CD4-positive, CD25-positive, alpha-beta regulatory T cell (primary cell): ENCODE data around the gene TUBA8. TPM values are rescaled to one million over a fixed set of nuclear protein-coding genes. Genes with fewer than 3 reads are reported as not detected.
A peak's percentile ranks its signal among the peaks of the same experiment; 100 is the strongest.
"Not testable (repeated sequence)": the region's sequence is repeated elsewhere in the genome, so short reads cannot be mapped to it uniquely, and the experiment has no call there.

Experiments
- ATAC-seq, 2 donors: fragments of 150-1000 bp; cut with Tn5 transposase; one replicate each; pipeline ENCODE4 v1.10.0; 2021; ENCODE audit warnings: low read depth in 2 of 2, moderate number of reproducible peaks in 2 of 2, moderate library complexity in 1 of 2
- DNase-seq, 3 donors: peaks; one replicate each; pipeline versions ENCODE4 v3.0.0 to v3.0.0-alpha.2; 2012 to 2022; ENCODE audit warnings: mixed read lengths in 1 of 3
- H3K27ac ChIP-seq: one replicate; pipeline ENCODE4 v1.7.0; 2013; ENCODE audit warnings: mild to moderate bottlenecking, low read length; ENCODE audit not compliant: insufficient read depth, poor library complexity, severe bottlenecking
- H3K27me3 ChIP-seq: one replicate; pipeline ENCODE4 v1.7.0; 2013; ENCODE audit warnings: low read length; ENCODE audit not compliant: control insufficient read depth, insufficient read depth
- H3K36me3 ChIP-seq: one replicate; pipeline ENCODE4 v1.7.0; 2013; ENCODE audit warnings: mild to moderate bottlenecking, low read length, moderate library complexity; ENCODE audit not compliant: control insufficient read depth, insufficient read depth
- H3K4me1 ChIP-seq: 2 replicates; pipeline ENCODE4 v1.7.0; 2013; ENCODE audit warnings: mild to moderate bottlenecking, low read length; ENCODE audit not compliant: insufficient read depth, control insufficient read depth, poor library complexity, severe bottlenecking
- H3K4me3 ChIP-seq: one replicate; pipeline ENCODE4 v1.7.0; 2013; ENCODE audit warnings: low read depth, mild to moderate bottlenecking, low read length, moderate library complexity
- H3K9me3 ChIP-seq, 2 experiments: 1 replicate in 1 of 2; 2 replicates in 1 of 2; pipeline ENCODE4 v1.7.0; 2013; ENCODE audit warnings: low read length in 2 of 2, mild to moderate bottlenecking in 1 of 2, moderate library complexity in 1 of 2; ENCODE audit not compliant: control insufficient read depth in 2 of 2
- H3K27ac Mint-ChIP-seq, 3 donors: one replicate each; pipeline ENCODE4 v1.8.0; 2020 to 2022; ENCODE audit warnings: mild to moderate bottlenecking in 3 of 3, mixed read lengths in 3 of 3, moderate library complexity in 2 of 3
- H3K27me3 Mint-ChIP-seq: one replicate; pipeline ENCODE4 v1.8.0; 2022; ENCODE audit warnings: mild to moderate bottlenecking, mixed read lengths
- H3K36me3 Mint-ChIP-seq: one replicate; pipeline ENCODE4 v1.8.0; 2020; ENCODE audit warnings: mixed read lengths
- H3K4me1 Mint-ChIP-seq, 4 donors: one replicate each; pipeline ENCODE4 v1.8.0; 2020 to 2022; ENCODE audit warnings: mixed read lengths in 4 of 4, mild to moderate bottlenecking in 1 of 4
- H3K4me3 Mint-ChIP-seq, 4 donors: one replicate each; pipeline ENCODE4 v1.8.0; 2020 to 2022; ENCODE audit warnings: mild to moderate bottlenecking in 4 of 4, mixed read lengths in 4 of 4, moderate library complexity in 3 of 4
- H3K9me3 Mint-ChIP-seq, 7 donors: one replicate each; pipeline ENCODE4 v1.8.0; 2020 to 2022; ENCODE audit warnings: mixed read lengths in 7 of 7, mild to moderate bottlenecking in 3 of 7, moderate library complexity in 2 of 7
- polyA plus RNA-seq, 4 donors: library from polyadenylated mRNA; unstranded; fragments of 300-500 nt; fragmentation: Illumina TruSeq; gene quantifications; one replicate each; pipeline ENCODE4 v1.2.3, GENCODE V29; 2021
- total RNA-seq: library from RNA; stranded (reverse); gene quantifications from one replicate; pipeline ENCODE4 v1.2.3, GENCODE V29; 2022

The TUBA8 gene
- total and polyA plus RNA-seq, 5 donors from 2014 or later = 0.15 to 2.3 (median 0.30) TPM

DNA sequence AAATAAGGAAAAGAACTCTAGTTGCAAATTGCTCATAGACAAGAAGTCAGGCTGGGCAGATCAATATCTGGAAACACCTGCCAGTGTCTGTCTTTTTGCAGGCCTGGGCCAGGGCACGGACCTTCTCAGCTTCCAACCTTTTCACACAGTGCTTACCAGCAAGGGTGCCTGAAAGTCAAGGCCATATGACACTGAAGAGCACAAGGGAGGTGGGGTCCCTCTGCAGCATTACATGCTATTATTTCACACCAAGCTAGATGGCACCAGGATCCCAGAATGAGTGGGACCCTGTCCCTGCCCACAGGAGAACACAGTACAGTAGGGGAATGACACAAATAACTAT lies 38.7 kb upstream of the TUBA8 start:
- Histone ChIP-seq H3K36me3 (no peaks in the 10 kb centered on the region), H3K27ac (no peak overlapping the region), H3K4me1 (peaks cover 9% of the 10 kb centered on the region), H3K4me3 (no peak overlapping the region), H3K27me3 (peaks cover 8% of the 10 kb centered on the region), H3K9me3 (no peaks in the 10 kb centered on the region)
- Mint-ChIP-seq H3K36me3 (no peaks in the 10 kb centered on the region), H3K9me3 (peaks cover 0 to 2% (median 0%) of the 10 kb centered on the region in 7 donors), H3K4me3 (peak overlapping the region in 1 of 4 donors; percentile 37), H3K27ac (no peak overlapping the region), H3K27me3 (peaks cover 26% of the 10 kb centered on the region), H3K4me1 (peaks cover 0 to 10% (median 8%) of the 10 kb centered on the region in 4 donors)
- ATAC-seq (no peak), DNase-seq (no peak)

DNA sequence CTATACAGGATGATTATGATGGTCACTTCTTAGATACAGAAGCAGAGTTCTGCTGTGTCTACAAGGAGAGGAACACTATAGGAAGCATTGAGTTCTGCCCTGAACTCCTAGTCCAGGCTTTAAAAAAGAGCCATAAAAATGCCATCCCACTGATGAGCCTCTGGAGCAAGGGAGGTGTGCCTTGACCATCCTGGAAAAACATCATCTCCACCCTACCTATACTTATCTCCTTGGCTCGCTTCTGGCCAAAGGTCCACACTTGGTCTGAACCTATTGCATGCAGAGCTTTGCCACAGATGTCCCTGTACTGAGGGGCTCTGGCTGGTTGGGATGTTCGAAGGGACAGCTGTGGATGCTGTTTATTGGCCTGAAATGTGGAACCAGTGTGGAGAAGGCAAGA lies 37.1 kb upstream of the TUBA8 start:
- H3K9me3 ChIP-seq = no peaks in the 10 kb centered on the region
- no peak overlapping the region for H3K27ac ChIP-seq
- DNase-seq (no peak), ATAC-seq (no peak)
- peaks cover 1% of the 10 kb centered on the region for H3K27me3 ChIP-seq
- H3K36me3 ChIP-seq = no peaks in the 10 kb centered on the region
- peaks cover 12% of the 10 kb centered on the region for H3K27me3 Mint-ChIP-seq
- H3K4me3 Mint-ChIP-seq = peak overlapping the region in 1 of 4 donors; percentile 34
- H3K27ac Mint-ChIP-seq = no peak overlapping the region
- H3K4me1 ChIP-seq = peaks cover 20% of the 10 kb centered on the region
- H3K9me3 Mint-ChIP-seq = no peaks in the 10 kb centered on the region
- peaks cover 0 to 21% (median 15%) of the 10 kb centered on the region in 4 donors for H3K4me1 Mint-ChIP-seq
- no peak overlapping the region for H3K4me3 ChIP-seq
- no peaks in the 10 kb centered on the region for H3K36me3 Mint-ChIP-seq

DNA sequence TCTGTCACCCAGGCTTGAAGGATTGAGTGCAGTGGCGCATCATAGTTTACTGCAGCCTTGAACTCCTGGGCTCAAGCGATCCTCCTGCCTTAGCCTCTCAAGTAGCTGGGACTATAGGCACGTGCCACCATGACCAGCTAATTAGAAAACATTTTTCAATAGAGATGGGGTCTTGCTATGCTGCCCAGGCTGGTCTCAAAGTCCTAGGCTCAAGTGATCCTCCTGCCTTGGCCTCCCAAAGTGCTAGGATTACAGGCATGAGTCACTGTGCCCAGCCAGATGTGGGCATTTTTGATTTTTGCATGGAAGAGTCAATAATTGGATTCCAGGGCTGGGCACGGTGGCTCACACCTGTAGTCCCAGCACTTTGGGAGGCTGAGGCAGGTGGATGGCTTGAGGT lies 36.7 kb upstream of the TUBA8 start:
- Mint-ChIP-seq H3K4me3 (peak overlapping the region in 1 of 4 donors; percentile 34), H3K4me1 (peaks cover 0 to 26% (median 18%) of the 10 kb centered on the region in 4 donors)

DNA sequence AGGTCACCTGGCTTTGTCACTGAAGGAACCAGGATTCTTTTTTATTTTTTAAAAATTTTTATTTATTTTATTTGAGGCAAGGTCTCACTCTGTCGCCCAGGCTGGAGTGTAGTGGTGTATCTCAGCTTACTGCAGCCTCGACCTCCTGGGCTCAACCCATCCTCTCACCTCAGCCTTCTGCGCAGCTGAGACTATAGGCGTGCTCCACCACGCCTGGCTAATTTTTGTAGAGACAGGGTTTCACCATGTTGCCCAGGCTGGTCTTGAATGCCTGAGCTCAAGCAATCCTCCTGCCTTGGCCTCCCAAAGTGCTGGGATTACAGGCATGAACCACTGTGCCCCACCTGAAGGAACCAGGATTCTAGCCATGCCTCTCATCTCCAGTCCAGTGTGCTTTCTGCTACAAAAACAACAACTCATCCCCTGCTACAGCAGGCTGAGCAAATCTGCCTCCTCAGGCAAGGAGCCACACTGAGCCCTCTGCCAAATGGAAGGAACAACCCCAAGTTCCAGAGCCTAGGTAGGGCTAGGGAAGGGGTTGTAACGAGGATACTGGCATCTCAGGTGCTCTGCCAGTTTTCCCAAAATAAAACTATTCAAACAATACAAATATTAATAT lies 35.4 kb upstream of the TUBA8 start:
- Histone ChIP-seq H3K36me3 (peaks cover 8% of the 10 kb centered on the region), H3K4me1 (peaks cover 31% of the 10 kb centered on the region), H3K9me3 (no peaks in the 10 kb centered on the region), H3K27ac (no peak overlapping the region), H3K4me3 (no peak overlapping the region), H3K27me3 (no peaks in the 10 kb centered on the region)
- Mint-ChIP-seq H3K4me1 (peaks cover 0 to 34% (median 27%) of the 10 kb centered on the region in 4 donors), H3K36me3 (peaks cover 8% of the 10 kb centered on the region), H3K4me3 (no peak overlapping the region), H3K9me3 (no peaks in the 10 kb centered on the region), H3K27me3 (peaks cover 4% of the 10 kb centered on the region), H3K27ac (peak overlapping the region in 1 of 3 donors; percentile 99)
- no peak for DNase-seq
- no peak for ATAC-seq

More for the DNA sequence above, 36.7 kb upstream of the TUBA8 start:
- H3K9me3 ChIP-seq, H3K36me3 ChIP-seq, ATAC-seq, H3K36me3 Mint-ChIP-seq, H3K27ac ChIP-seq, DNase-seq, H3K27me3 Mint-ChIP-seq, H3K9me3 Mint-ChIP-seq, H3K27me3 ChIP-seq, H3K4me3 ChIP-seq: not testable (repeated sequence)
- peaks cover 24% of the 10 kb centered on the region for H3K4me1 ChIP-seq
- peak overlapping the region in 1 of 3 donors; percentile 34 for H3K27ac Mint-ChIP-seq

GRCh38 chr22:18075720-18076497 lies 34.7 kb upstream of the TUBA8 start:
- H3K9me3 Mint-ChIP-seq = peaks cover 0 to 2% (median 0%) of the 10 kb centered on the region in 7 donors
- peaks cover 0 to 39% (median 31%) of the 10 kb centered on the region in 4 donors for H3K4me1 Mint-ChIP-seq
- H3K27ac Mint-ChIP-seq = peak overlapping the region in 2 of 3 donors; percentile 57 to 99
- H3K4me3 ChIP-seq = peak overlapping the region; percentile 100
- peaks cover 4% of the 10 kb centered on the region for H3K27me3 Mint-ChIP-seq
- H3K4me1 ChIP-seq = peaks cover 31% of the 10 kb centered on the region
- H3K36me3 ChIP-seq = peaks cover 14% of the 10 kb centered on the region
- no peaks in the 10 kb centered on the region for H3K27me3 ChIP-seq
- H3K27ac ChIP-seq = peak overlapping the region; percentile 53
- no peaks in the 10 kb centered on the region for H3K9me3 ChIP-seq
- H3K4me3 Mint-ChIP-seq = peak overlapping the region; percentile 54 to 94 (median 83)
- DNase-seq (peak; percentile 34 to 75 (median 71)), ATAC-seq (no peak)
- H3K36me3 Mint-ChIP-seq = peaks cover 14% of the 10 kb centered on the region

GRCh38 chr22:18077087-18077638 lies 33.4 kb upstream of the TUBA8 start:
- no peaks in the 10 kb centered on the region for H3K9me3 ChIP-seq
- H3K4me3 Mint-ChIP-seq = peak overlapping the region; percentile 93 to 97 (median 94)
- peaks cover 26% of the 10 kb centered on the region for H3K36me3 ChIP-seq
- peak overlapping the region; percentile 100 for H3K4me3 ChIP-seq
- H3K27me3 ChIP-seq = no peaks in the 10 kb centered on the region
- H3K27ac Mint-ChIP-seq = peak overlapping the region; percentile 98 to 99 (median 99)
- H3K4me1 Mint-ChIP-seq = peaks cover 4 to 49% (median 41%) of the 10 kb centered on the region in 4 donors
- no peaks in the 10 kb centered on the region for H3K27me3 Mint-ChIP-seq
- DNase-seq (no peak), ATAC-seq (no peak)
- H3K9me3 Mint-ChIP-seq = peaks cover 0 to 3% (median 0%) of the 10 kb centered on the region in 7 donors
- peaks cover 25% of the 10 kb centered on the region for H3K36me3 Mint-ChIP-seq
- peak overlapping the region; percentile 87 for H3K27ac ChIP-seq
- H3K4me1 ChIP-seq = peaks cover 31% of the 10 kb centered on the region

DNA sequence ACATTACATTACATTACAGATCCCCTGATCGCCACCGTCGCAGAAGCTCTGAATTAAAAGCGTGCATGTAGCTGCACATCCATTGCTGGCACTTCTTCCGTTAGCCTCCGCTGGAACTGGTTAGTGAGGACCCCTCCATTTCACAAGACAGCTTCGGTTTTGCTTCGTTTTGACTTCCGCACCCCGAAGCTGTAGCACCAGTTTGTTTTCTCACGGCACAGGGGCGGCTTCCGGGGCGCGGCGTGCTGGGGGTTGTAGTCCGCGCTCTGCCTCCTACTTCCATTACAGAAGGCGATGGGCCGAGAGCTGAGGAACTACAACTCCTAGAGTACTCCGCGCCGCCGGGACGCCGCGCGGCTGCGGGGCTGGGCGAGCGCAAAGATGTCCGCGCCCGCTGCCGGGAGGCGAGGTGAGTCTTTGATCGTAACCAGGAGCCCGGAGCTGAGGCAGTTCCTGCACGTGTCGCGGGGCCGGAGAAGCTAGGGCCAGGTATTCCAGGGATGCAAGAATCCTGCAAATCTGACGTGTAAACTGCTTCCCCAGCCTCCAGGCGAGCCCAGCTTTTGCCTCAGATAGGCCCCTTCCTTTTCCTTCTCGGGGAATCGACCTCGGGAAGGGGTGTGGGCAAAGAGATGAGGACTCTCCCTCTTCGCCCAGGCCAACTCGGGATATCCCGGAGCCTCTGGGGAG lies 32.8 kb upstream of the TUBA8 start, which contains the start of gene PEX26:
Gene PEX26 (plus strand): TSS at position 352 of the 690 bp plus-strand sequence. CDS start 387 bp downstream, outside the sequence.
- H3K27ac Mint-ChIP-seq = peak within 1 kb of the TSS; percentile 98 to 99 (median 99)
- ATAC-seq = peak; percentile 99
- peak; percentile 94 to 99 (median 95) for DNase-seq
- Histone ChIP-seq H3K27ac (peak within 1 kb of the TSS; percentile 87), H3K27me3 (no peaks in the 10 kb centered on the region), H3K36me3 (peaks cover 32% of the 10 kb centered on the region), H3K4me1 (peaks cover 31% of the 10 kb centered on the region), H3K4me3 (peak within 1 kb of the TSS; percentile 100), H3K9me3 (no peaks in the 10 kb centered on the region)
- H3K4me3 Mint-ChIP-seq = peak within 1 kb of the TSS; percentile 93 to 97 (median 94)
- H3K36me3 Mint-ChIP-seq = peaks cover 31% of the 10 kb centered on the region
- H3K4me1 Mint-ChIP-seq = peaks cover 10 to 55% (median 47%) of the 10 kb centered on the region in 4 donors
- peaks cover 0 to 3% (median 0%) of the 10 kb centered on the region in 7 donors for H3K9me3 Mint-ChIP-seq
- H3K27me3 Mint-ChIP-seq = no peaks in the 10 kb centered on the region
